Activated CD8-positive, alpha-beta memory T cell treated with anti-CD3 and anti-CD28 coated beads, Interleukin-2, amount 10 ng/mL, durations not matched to agents 7 days and 5 days (primary cell): ENCODE data around the gene SNRPA1. TPM values are rescaled to one million over a fixed set of nuclear protein-coding genes. Genes with fewer than 3 reads are reported as not detected.

Source experiments
- ATAC-seq: fragments of 150-1000 bp; cut with Tn5 transposase; one replicate; pipeline ENCODE4 v1.10.0; 2021; ENCODE audit warnings: moderate library complexity
- CTCF ChIA-PET: fragments of 350-600 bp; sonication (Branson Sonifier 250); formaldehyde crosslinking; loops from one replicate; lab custom pipeline; 2021; ENCODE audit warnings: antibody characterized with exemption; lab: Charles Lee
- DNase-seq: peaks from one replicate; pipeline ENCODE4 v3.0.0-alpha.2; 2020
- H3K27ac Mint-ChIP-seq: one replicate; pipeline ENCODE4 v1.8.0; 2021; ENCODE audit warnings: mild to moderate bottlenecking, mixed read lengths
- H3K27me3 Mint-ChIP-seq: one replicate; pipeline ENCODE4 v1.8.0; 2021; ENCODE audit warnings: mixed read lengths
- H3K36me3 Mint-ChIP-seq: one replicate; pipeline ENCODE4 v1.8.0; 2021; ENCODE audit warnings: mild to moderate bottlenecking, mixed read lengths
- H3K4me1 Mint-ChIP-seq: one replicate; pipeline ENCODE4 v1.8.0; 2021; ENCODE audit warnings: mixed read lengths
- H3K4me3 Mint-ChIP-seq: one replicate; pipeline ENCODE4 v1.8.0; 2021; ENCODE audit warnings: mild to moderate bottlenecking, moderate library complexity, mixed read lengths
- H3K9me3 Mint-ChIP-seq: one replicate; pipeline ENCODE4 v1.8.0; 2022; ENCODE audit warnings: low read depth, mixed read lengths
- total RNA-seq, 2 experiments: library from RNA; stranded (reverse); gene quantifications; one replicate each; pipeline ENCODE4 v1.2.3, GENCODE V29; 2021

Gene SNRPA1
- total RNA-seq, 2 experiments from 2014 or later = 132 to 151 TPM

- DNase-seq (peak; percentile 81), ATAC-seq (peak; percentile 55)
- Mint-ChIP-seq H3K36me3 (peaks cover 50% of the 10 kb centered on the region), H3K27ac (peak overlapping the region; percentile 99), H3K9me3 (no peaks in the 10 kb centered on the region), H3K4me1 (peaks cover 30% of the 10 kb centered on the region), H3K4me3 (peak overlapping the region; percentile 100), H3K27me3 (no peaks in the 10 kb centered on the region)
- CTCF ChIA-PET = interaction anchor here (1.0 to 4.5 kb wide), 14 partner anchors 9 to 387 kb away, joined by 3 to 41 read pairs (median 4); partner anchors contain the start of genes CHSY1 and SNRPA1
Observed at GRCh38 chr15:101276501-101277037, 18.5 kb downstream of the SNRPA1 start.

- CTCF ChIA-PET = interaction anchor here (0.7 to 4.5 kb wide), 6 partner anchors 11 to 367 kb away, joined by 3 to 41 read pairs (median 13); no protein-coding TSS in a partner anchor
- peak overlapping the region; percentile 49 for H3K27ac Mint-ChIP-seq
- H3K27me3 Mint-ChIP-seq = no peaks in the 10 kb centered on the region
- peaks cover 30% of the 10 kb centered on the region for H3K4me1 Mint-ChIP-seq
- no peaks in the 10 kb centered on the region for H3K9me3 Mint-ChIP-seq
- peak overlapping the region; percentile 100 for H3K4me3 Mint-ChIP-seq
- ATAC-seq (no peak), DNase-seq (no peak)
- H3K36me3 Mint-ChIP-seq = peaks cover 49% of the 10 kb centered on the region
Observed at GRCh38 chr15:101275018-101275417, 20.0 kb downstream of the SNRPA1 start.

GRCh38 chr15:101273534-101273933, 21.5 kb downstream of the SNRPA1 start:
- Mint-ChIP-seq H3K36me3 (peaks cover 48% of the 10 kb centered on the region), H3K4me3 (no peak overlapping the region), H3K27ac (peak overlapping the region; percentile 12), H3K4me1 (peaks cover 35% of the 10 kb centered on the region), H3K9me3 (no peaks in the 10 kb centered on the region), H3K27me3 (no peaks in the 10 kb centered on the region)
- DNase-seq (peak; percentile 11), ATAC-seq (no peak)
- CTCF ChIA-PET = interaction anchor here (1.2 to 4.5 kb wide), 5 partner anchors 15 to 265 kb away, joined by 3 to 41 read pairs (median 16); no protein-coding TSS in a partner anchor

DNA sequence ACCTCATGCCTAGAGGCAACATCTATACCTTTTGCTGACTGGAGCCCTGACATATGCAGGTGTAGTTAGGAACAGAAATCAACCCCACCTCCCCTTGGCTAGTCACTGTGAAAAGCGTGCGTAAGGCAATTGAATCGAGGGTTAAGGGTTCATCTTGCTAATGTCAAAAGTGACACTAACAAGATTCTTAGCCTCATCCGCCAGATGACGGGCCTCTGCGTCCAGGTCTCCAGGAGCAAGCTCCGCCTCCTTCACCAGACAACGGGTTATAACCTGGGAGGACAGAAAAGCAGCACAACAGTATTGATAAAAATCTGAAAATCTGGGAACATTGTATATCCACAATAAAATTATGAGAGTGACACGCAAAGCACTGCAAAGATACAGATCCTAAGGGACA, 22.5 kb downstream of the SNRPA1 start:
- Mint-ChIP-seq H3K36me3 (peaks cover 48% of the 10 kb centered on the region), H3K27me3 (no peaks in the 10 kb centered on the region), H3K27ac (no peak overlapping the region), H3K4me3 (no peak overlapping the region), H3K9me3 (no peaks in the 10 kb centered on the region), H3K4me1 (peaks cover 30% of the 10 kb centered on the region)
- no peak for DNase-seq
- CTCF ChIA-PET = interaction anchor here (0.9 to 4.5 kb wide), 5 partner anchors 15 to 265 kb away, joined by 3 to 41 read pairs (median 16); no protein-coding TSS in a partner anchor
- ATAC-seq = no peak

DNA sequence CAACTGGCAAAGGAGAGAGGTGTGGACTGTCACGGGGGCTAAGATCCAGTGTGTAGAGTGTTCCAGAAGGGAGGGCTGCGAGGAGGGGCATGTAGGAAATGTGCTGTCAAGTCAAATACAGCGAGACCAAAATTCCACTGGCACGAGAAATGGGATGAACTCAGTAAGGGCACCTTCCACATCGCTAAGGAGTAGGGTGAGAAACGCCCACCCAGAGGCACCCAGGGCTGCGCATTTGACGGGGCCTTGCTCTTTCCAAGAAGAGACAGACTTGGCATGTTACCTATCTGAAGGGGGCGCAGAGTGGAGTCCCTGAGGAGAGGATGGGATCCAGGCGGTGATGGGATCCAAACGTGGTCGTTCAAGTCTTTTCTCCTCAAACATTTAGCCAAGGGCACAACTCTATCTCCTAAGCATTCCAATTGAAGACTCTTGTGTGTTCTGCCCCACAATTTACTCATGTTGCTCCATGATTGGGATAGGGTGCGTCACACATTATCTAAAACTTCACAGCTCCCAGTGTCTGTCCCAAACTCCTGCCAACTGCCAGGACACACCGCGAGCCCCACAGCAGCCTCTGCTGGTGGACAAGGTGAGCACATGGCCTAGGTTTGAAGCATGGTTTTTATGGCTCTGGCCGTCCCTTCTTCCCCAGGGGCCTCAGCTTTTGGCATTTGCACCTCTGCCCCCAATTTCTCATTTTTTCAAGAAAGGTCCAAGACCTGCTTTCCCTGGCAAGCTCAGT, 25.4 kb downstream of the SNRPA1 start:
- ATAC-seq (no peak), DNase-seq (no peak)
- CTCF ChIA-PET = interaction anchor here (0.7 to 1.7 kb wide), 7 partner anchors 9 to 262 kb away, joined by 3 to 5 read pairs (median 3); no protein-coding TSS in a partner anchor
- H3K27ac Mint-ChIP-seq = no peak overlapping the region
- H3K27me3 Mint-ChIP-seq = no peaks in the 10 kb centered on the region
- peaks cover 38% of the 10 kb centered on the region for H3K36me3 Mint-ChIP-seq
- no peak overlapping the region for H3K4me3 Mint-ChIP-seq
- no peaks in the 10 kb centered on the region for H3K9me3 Mint-ChIP-seq
- peaks cover 17% of the 10 kb centered on the region for H3K4me1 Mint-ChIP-seq

- ATAC-seq (no peak), DNase-seq (no peak)
- peaks cover 19% of the 10 kb centered on the region for H3K36me3 Mint-ChIP-seq
- H3K4me1 Mint-ChIP-seq = peaks cover 13% of the 10 kb centered on the region
- CTCF ChIA-PET = interaction anchor here (0.7 to 2.9 kb wide), 10 partner anchors 9 to 259 kb away, joined by 3 to 12 read pairs (median 4); no protein-coding TSS in a partner anchor
- H3K4me3 Mint-ChIP-seq = no peak overlapping the region
- no peak overlapping the region for H3K27ac Mint-ChIP-seq
- no peaks in the 10 kb centered on the region for H3K9me3 Mint-ChIP-seq
- H3K27me3 Mint-ChIP-seq = no peaks in the 10 kb centered on the region
Observed at GRCh38 chr15:101267320-101268104, 27.5 kb downstream of the SNRPA1 start.

- ATAC-seq (no peak), DNase-seq (no peak)
- H3K4me3 Mint-ChIP-seq = no peak overlapping the region
- no peak overlapping the region for H3K27ac Mint-ChIP-seq
- H3K27me3 Mint-ChIP-seq = no peaks in the 10 kb centered on the region
- H3K4me1 Mint-ChIP-seq = peaks cover 13% of the 10 kb centered on the region
- CTCF ChIA-PET = interaction anchor here (1.1 to 2.9 kb wide), 7 partner anchors 9 to 259 kb away, joined by 3 to 12 read pairs (median 6); no protein-coding TSS in a partner anchor
- peaks cover 16% of the 10 kb centered on the region for H3K36me3 Mint-ChIP-seq
- H3K9me3 Mint-ChIP-seq = no peaks in the 10 kb centered on the region
Observed at GRCh38 chr15:101266787-101267186, 28.3 kb downstream of the SNRPA1 start.

GRCh38 chr15:101266034-101266433, 29.0 kb downstream of the SNRPA1 start:
- H3K4me1 Mint-ChIP-seq = peaks cover 13% of the 10 kb centered on the region
- CTCF ChIA-PET = interaction anchor here (1.6 kb wide), 1 partner anchor 10 kb away, joined by 4 read pairs; no protein-coding TSS in a partner anchor
- ATAC-seq (no peak), DNase-seq (no peak)
- peaks cover 9% of the 10 kb centered on the region for H3K36me3 Mint-ChIP-seq
- H3K27me3 Mint-ChIP-seq = no peaks in the 10 kb centered on the region
- H3K4me3 Mint-ChIP-seq = no peak overlapping the region
- no peak overlapping the region for H3K27ac Mint-ChIP-seq
- H3K9me3 Mint-ChIP-seq = no peaks in the 10 kb centered on the region

- CTCF ChIA-PET = interaction anchor here (0.6 to 1.0 kb wide), 2 partner anchors 13 to 250 kb away, joined by 3 read pairs; partner anchors contain the start of gene CHSY1
- H3K27ac Mint-ChIP-seq = no peak overlapping the region
- H3K4me1 Mint-ChIP-seq = peaks cover 13% of the 10 kb centered on the region
- no peak for DNase-seq
- peaks cover 6% of the 10 kb centered on the region for H3K27me3 Mint-ChIP-seq
- no peaks in the 10 kb centered on the region for H3K9me3 Mint-ChIP-seq
- peaks cover 5% of the 10 kb centered on the region for H3K36me3 Mint-ChIP-seq
- ATAC-seq = no peak
- H3K4me3 Mint-ChIP-seq = no peak overlapping the region
Observed at GRCh38 chr15:101264911-101265641, 30.0 kb downstream of the SNRPA1 start.

GRCh38 chr15:101264011-101264410, 31.0 kb downstream of the SNRPA1 start:
- Mint-ChIP-seq H3K27me3 (peaks cover 14% of the 10 kb centered on the region), H3K4me3 (no peak overlapping the region), H3K27ac (no peak overlapping the region), H3K36me3 (no peaks in the 10 kb centered on the region), H3K4me1 (peaks cover 11% of the 10 kb centered on the region), H3K9me3 (no peaks in the 10 kb centered on the region)
- CTCF ChIA-PET = interaction anchor here (1.0 kb wide), 1 partner anchor 249 kb away, joined by 3 read pairs; no protein-coding TSS in a partner anchor
- ATAC-seq (no peak), DNase-seq (no peak)

DNA sequence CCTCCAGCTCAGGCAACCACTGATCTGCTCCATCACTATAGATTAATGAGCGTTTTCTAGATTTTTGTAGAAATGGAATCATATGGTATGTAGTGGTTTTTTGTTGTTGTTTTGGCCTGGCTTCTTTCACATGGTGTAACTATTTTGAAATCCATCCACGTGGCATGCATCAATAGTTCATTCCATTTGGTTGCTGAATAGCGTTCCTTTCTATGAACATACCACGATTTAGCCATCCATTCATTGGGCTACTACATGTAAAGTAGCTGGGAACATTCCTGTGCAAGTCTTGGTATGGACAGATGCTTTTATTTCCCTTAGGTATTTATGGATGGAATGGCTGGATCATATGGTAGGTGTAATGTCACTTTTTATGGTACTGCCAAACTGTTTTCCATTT, 32.5 kb downstream of the SNRPA1 start:
- no peak overlapping the region for H3K4me3 Mint-ChIP-seq
- ATAC-seq = no peak

More for the DNA sequence above, 32.5 kb downstream of the SNRPA1 start:
- Mint-ChIP-seq H3K27me3 (peaks cover 21% of the 10 kb centered on the region), H3K4me1 (peaks cover 12% of the 10 kb centered on the region), H3K36me3 (no peaks in the 10 kb centered on the region), H3K27ac (no peak overlapping the region), H3K9me3 (no peaks in the 10 kb centered on the region)
- CTCF ChIA-PET = interaction anchor here (0.6 to 3.3 kb wide), 7 partner anchors 14 to 254 kb away, joined by 3 to 27 read pairs (median 5); no protein-coding TSS in a partner anchor
- no peak for DNase-seq
